GM12892 (cell line): ENCODE data around the gene PFN4.

ENCODE experiments used
- POLR2A ChIP-seq: IDR thresholded peaks from 2 replicates; pipeline ENCODE4 v1.6.1; 2011; ENCODE audit warnings: low read depth, low read length, control low read depth
- POLR2AphosphoS5 ChIP-seq: IDR thresholded peaks from 2 replicates; pipeline ENCODE4 v1.6.1; 2011; ENCODE audit warnings: low read depth, low read length, control low read depth
- TAF1 ChIP-seq: IDR thresholded peaks from 2 replicates; pipeline ENCODE4 v1.6.1; 2011; ENCODE audit warnings: low read depth, mild to moderate bottlenecking, control low read depth, low read length, borderline replicate concordance

GRCh38 chr2:24104906-24105305 is 18.2 kb downstream of the PFN4 start:
- TF ChIP-seq POLR2A = no peak
- TF ChIP-seq TAF1 = no peak
- TF ChIP-seq POLR2AphosphoS5 = no peak
